ENCODE measurements around the gene NTMT2.

GRCh38 chr1:170097449-170097948, 48.3 kb upstream of the NTMT2 start:
- TF ChIP-seq CTCF (IDR thresholded peaks at IDR 0.05): no peak
- TF ChIP-seq EZH2 (IDR thresholded peaks at IDR 0.05): no peak

All from neural progenitor cell (in vitro differentiated cells).